HG02798 (cell line): ENCODE results near the gene TAPT1.
"Not testable (repeated sequence)": the region's sequence is repeated elsewhere in the genome, so short reads cannot be mapped to it uniquely, and the experiment has no call there.

Experiments used
- ATAC-seq: cut with Tn5 transposase; IDR thresholded peaks from one replicate; pipeline ENCODE4 v1.9.1; 2021; ENCODE audit warnings: mild to moderate bottlenecking; ENCODE audit not compliant: unreplicated experiment, poor library complexity

TAPT1 gene

GRCh38 chr4:16187455-16187854 lies 38.8 kb downstream of the TAPT1 start:
- ATAC-seq: no peak

- no peak for ATAC-seq
Observed at GRCh38 chr4:16186986-16187385, 39.3 kb downstream of the TAPT1 start.

DNA sequence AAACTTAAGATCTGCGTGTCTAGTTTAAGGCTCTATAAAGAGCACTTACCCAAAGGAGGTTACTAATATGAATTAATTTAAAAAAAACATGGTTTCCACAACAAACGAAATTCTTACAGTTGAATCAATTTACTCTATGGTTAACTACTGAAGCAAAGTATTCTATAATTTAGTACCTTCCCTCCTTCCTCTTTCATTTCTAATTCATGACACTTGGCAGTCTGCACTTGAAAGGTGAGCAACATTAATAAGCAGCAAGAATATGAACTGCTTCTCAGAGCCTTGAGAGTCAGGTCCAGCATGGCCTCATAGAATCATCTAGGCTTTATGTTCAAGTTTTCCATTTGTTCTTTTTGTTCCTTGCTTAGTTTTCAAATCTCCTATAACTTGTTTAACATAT lies 42.7 kb downstream of the TAPT1 start:
- ATAC-seq: no peak

GRCh38 chr4:16176621-16177020 lies 49.6 kb downstream of the TAPT1 start:
- no peak for ATAC-seq

DNA sequence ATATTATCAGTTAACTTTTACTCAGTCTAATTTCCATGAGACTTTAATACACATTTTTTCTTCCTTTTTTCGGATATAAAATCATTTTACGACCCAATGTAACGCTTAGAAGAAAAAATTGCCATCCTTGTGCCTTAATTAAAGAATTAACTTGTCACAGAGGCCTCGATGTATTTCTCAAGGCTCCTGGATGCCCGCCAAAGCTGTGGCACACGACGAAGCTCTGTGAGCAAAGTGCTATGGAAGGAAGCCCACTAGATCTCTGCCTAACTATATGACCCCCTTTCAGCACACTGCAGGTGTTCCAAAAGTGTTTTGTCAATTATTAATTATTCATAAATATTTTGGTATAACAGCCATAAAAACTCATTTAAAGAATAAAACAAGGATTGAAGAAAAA lies 54.4 kb downstream of the TAPT1 start:
- ATAC-seq: no peak

GRCh38 chr4:16169490-16169889 lies 56.8 kb downstream of the TAPT1 start:
- no peak for ATAC-seq

- ATAC-seq: no peak
Observed at GRCh38 chr4:16168710-16169388, 57.4 kb downstream of the TAPT1 start.

- no peak for ATAC-seq
Observed at GRCh38 chr4:16168144-16168543, 58.1 kb downstream of the TAPT1 start.

DNA sequence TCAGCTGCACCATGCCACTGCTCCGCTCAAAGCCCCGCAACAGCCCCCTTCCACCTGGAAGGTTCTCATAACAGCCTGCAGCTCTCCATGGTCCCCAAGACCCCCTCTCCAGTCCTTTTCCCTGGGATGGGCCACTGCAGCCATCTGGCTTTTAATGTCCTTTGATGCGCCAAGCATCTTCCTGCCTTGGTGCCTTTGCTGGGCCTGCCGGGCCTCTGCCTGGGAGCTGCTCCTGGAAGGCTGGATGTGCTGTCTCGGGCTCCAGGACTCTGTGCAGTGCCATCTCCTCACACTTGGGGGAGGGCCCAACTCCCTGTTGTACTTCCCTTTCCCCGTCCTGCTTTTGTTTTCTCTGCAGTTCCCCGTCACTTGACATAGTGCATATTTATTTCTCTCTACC lies 60.3 kb downstream of the TAPT1 start:
- no peak for ATAC-seq

DNA sequence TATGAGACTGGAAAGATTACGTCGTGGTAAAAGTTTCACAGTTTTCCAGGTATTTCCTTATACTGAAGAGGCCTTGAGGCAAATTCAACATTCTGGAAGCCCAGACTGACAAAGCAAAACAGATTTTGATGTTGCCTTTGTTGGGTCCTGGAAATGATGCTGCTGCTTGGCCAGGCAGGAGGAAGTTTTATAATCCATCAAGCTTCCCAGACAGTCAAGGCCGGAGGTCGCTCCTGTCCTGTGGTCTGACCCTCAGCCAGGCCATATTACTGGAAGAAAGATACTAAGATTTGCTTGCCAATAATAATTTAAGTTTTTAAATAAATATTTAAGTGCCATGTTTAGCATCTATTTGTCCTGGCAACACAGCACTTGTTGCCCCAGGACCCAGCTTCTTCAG lies 63.4 kb downstream of the TAPT1 start:
- no peak for ATAC-seq

GRCh38 chr4:16161851-16162408 lies 64.3 kb downstream of the TAPT1 start:
- ATAC-seq: no peak

- no peak for ATAC-seq
Observed at GRCh38 chr4:16160457-16160856, 65.8 kb downstream of the TAPT1 start.

DNA sequence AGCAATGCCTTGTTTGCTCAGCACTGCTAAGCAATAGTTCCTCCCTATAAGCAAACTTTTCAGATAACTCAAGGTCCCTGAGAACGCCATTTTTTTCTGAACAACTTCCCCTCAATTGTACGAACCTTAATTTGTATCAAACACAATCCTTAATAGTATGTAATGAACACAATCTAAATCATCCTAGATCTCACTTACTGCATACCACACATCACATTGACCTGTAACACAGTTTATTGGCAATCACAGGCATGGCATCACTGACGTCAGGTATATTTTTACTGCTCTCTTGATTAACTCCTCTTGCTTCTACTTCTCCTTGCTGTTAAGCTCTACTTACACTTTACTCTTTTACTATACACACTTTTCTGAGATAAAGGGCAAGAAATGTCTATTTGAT lies 67.0 kb downstream of the TAPT1 start:
- no peak for ATAC-seq

GRCh38 chr4:16158504-16158852 lies 67.8 kb downstream of the TAPT1 start:
- ATAC-seq: no peak

- no peak for ATAC-seq
Observed at GRCh38 chr4:16157609-16158503, 68.4 kb downstream of the TAPT1 start.

DNA sequence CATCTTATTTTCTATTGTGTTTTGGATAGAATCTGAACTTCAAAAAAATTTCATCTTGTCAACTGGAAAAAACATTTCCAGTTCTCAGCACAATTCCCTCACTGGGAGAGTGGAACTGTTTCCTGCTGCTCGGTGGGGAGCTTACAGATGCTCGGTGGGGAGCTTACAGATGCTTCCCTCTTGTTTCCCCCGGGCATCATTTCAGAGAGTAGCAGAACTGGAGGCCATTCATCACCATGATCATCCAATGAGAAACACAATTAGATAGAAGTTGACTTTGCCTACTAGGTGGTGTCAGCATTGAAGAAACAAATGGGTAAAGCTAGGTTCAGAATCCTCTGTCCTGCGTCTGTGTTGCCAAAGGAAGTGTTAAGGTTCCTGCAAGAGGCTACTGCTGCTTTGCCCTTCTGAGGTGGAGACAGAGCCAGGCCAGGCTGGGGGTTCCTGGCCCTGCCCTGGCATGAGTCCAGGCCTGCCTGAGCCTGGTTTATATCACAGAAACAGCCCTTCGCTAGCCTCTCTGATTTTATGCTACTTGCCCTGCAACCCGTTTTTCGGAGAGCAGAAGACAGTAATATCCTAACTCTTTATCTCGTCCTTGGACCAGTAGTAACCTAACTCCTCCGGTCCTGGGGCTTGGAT lies 70.6 kb downstream of the TAPT1 start:
- no peak for ATAC-seq

DNA sequence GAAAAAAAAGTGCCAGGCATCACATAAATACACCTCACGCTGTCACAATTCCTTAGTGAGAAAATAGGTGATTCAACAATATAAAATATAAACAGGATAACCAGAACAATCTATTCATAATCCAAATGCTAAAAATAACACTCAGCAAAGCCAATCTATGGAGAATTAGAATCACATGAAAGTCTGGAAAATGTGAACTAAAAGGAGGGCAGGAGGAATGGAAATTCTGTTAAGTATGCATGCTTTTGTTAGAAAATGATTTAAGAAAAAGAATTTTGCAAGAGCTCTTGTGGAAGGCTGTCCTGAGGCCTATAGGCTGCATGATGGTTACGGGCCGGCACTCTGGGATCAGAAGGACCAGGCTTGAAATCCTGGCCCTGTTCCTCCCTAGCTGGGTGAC lies 71.8 kb downstream of the TAPT1 start:
- no peak for ATAC-seq

- no peak for ATAC-seq
Observed at GRCh38 chr4:16150716-16151115, 75.6 kb downstream of the TAPT1 start.

- not testable (repeated sequence) for ATAC-seq
Observed at GRCh38 chr4:16144913-16145312, 81.4 kb downstream of the TAPT1 start.

DNA sequence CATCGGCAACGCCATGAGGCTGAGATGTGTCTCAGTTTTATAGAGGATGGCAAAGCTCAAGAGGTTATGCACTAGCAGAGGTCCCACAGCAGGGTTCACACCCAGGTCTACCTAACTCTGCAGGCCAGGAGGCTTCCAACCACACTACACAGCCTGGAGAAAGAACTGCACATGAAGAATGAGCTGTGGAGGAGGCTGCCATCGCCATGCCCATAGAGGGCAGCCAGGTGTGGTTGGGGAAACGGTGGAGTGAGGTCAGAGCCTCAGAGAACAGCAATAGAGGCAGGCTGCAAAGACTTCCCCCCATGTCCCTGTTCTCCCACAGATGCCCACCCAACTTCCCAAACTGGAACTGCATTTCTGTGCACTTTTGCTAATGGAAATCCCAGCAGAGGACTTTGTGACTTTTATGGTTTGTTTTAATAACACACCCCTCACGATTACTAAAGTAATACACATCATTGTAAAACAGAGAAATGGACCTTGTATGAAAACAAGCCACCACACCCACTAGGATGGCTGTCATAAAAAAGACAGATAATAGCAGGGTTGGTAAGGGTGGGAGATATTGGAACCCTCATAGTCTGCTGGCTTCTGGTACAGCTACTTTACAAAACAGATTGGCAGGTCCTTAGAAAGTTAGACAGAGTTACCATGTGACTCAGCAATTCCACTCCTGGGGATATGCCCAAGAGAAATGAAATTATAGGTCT lies 83.5 kb downstream of the TAPT1 start:
- ATAC-seq: no peak

- no peak for ATAC-seq
Observed at GRCh38 chr4:16140879-16141249, 85.4 kb downstream of the TAPT1 start.
